ENCODE data around the gene POT1.

GRCh38 chr7:124887247-124887646 lies 42.4 kb downstream of the POT1 start:
- TF ChIP-seq CTCF (IDR thresholded peaks at IDR 0.05 in 4 of 5, conservative IDR thresholded peaks at IDR 0.05 in 1 of 5) (no peak), POLR2A (IDR thresholded peaks at IDR 0.05) (no peak)

Measured in gastrocnemius medialis (tissue), 4 donors.